PC-9 (cell line): Measurements from ENCODE around the gene PCSK5.

Source experiments
- EZH2 ChIP-seq: fragments of 200-600 bp; sonication (generic); IDR thresholded peaks from 2 replicates; pipeline ENCODE4 v1.8.0; 2017; ENCODE audit warnings: antibody characterized with exemption, low read depth
- TF ChIP-seq, protein P1 (sequence below): fragments of 200-600 bp; sonication (generic); conservative IDR thresholded peaks from 2 replicates; pipeline ENCODE4 v1.6.1; 2017; ENCODE audit warnings: mixed run types, antibody characterized with exemption, mild to moderate bottlenecking, moderate library complexity

DNA sequence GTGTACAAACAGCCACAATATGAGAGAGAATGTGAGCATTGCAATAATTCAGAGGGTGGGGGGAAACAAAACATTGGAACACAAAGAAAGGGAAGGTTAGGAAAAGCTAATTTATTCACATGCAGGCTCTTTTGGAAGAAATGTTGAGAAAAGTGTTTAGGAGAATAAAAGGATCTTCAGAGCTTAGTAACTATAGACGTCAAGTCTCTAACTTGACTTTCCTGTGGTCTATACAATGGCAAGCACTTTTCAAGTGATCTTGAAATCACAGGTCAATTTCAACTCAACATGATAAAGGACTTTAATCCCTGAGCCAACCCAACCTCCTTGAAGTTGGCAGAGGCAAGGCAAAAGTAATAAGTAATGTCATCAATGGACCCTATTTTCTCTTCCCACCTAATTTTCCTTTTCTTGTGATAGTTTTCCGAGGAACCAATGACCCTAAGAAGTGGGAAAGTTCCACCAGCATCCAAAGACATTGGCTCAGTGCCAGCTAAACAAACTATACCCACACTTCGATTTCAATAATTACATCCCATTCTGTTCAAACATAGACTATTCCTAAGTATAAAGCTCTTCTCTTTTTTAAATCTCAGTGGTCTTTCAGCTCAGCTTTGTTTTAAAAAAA lies 480.0 kb downstream of the PCSK5 start:
- TF ChIP-seq, protein P1, sequence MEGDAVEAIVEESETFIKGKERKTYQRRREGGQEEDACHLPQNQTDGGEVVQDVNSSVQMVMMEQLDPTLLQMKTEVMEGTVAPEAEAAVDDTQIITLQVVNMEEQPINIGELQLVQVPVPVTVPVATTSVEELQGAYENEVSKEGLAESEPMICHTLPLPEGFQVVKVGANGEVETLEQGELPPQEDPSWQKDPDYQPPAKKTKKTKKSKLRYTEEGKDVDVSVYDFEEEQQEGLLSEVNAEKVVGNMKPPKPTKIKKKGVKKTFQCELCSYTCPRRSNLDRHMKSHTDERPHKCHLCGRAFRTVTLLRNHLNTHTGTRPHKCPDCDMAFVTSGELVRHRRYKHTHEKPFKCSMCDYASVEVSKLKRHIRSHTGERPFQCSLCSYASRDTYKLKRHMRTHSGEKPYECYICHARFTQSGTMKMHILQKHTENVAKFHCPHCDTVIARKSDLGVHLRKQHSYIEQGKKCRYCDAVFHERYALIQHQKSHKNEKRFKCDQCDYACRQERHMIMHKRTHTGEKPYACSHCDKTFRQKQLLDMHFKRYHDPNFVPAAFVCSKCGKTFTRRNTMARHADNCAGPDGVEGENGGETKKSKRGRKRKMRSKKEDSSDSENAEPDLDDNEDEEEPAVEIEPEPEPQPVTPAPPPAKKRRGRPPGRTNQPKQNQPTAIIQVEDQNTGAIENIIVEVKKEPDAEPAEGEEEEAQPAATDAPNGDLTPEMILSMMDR: no peak
- TF ChIP-seq EZH2: no peak
